Upper lobe of left lung (tissue), 6 donors: Measurements from ENCODE around the gene ANKFY1. TPM values are rescaled to one million over a fixed set of nuclear protein-coding genes. Genes with fewer than 3 reads are reported as not detected.
A peak's percentile ranks its signal among the peaks of the same experiment; 100 is the strongest.
"Not testable (repeated sequence)": the region's sequence is repeated elsewhere in the genome, so short reads cannot be mapped to it uniquely, and the experiment has no call there.

ENCODE experiments used
- ATAC-seq, 2 donors: fragments of 200-7000 bp; cut with Tn5 transposase; one replicate each; pipeline ENCODE4 v1.9.1; 2022; ENCODE audit warnings: mild to moderate bottlenecking in 2 of 2, moderate library complexity in 2 of 2; ENCODE audit not compliant: low FRiP score in 2 of 2
- DNase-seq, 2 donors: peaks; one replicate each; pipeline ENCODE4 v3.0.0-alpha.2; 2019 to 2020
- H3K27ac ChIP-seq, 4 donors: fragments of 200-600 bp; sonication (generic); one replicate each; pipeline ENCODE4 v1.5.1; 2016 to 2019
- H3K27me3 ChIP-seq, 4 donors: fragments of 200-600 bp; sonication (generic); one replicate each; pipeline ENCODE4 v1.5.1; 2017 to 2019
- H3K36me3 ChIP-seq, 4 donors: fragments of 200-600 bp; sonication (generic); one replicate each; pipeline ENCODE4 v1.5.1; 2016 to 2019
- H3K4me1 ChIP-seq, 4 donors: fragments of 200-600 bp; sonication (generic); one replicate each; pipeline ENCODE4 v1.5.1; 2018 to 2019
- H3K4me3 ChIP-seq, 4 donors: fragments of 200-600 bp; sonication (generic); one replicate each; pipeline ENCODE4 v1.5.1; 2017 to 2019; ENCODE audit warnings: mild to moderate bottlenecking in 2 of 4, moderate library complexity in 1 of 4
- H3K9me3 ChIP-seq, 4 donors: fragments of 200-600 bp; sonication (generic); one replicate each; pipeline ENCODE4 v1.5.1; 2018 to 2019
- EP300 ChIP-seq, 4 donors: sonication (generic); formaldehyde crosslinking; IDR thresholded peaks; one replicate each; pipeline ENCODE4 v1.5.1; 2017; ENCODE audit warnings: antibody characterized with exemption in 4 of 4, control low read depth in 2 of 4
- POLR2A ChIP-seq, 4 donors: fragments of 450-650 bp; IDR thresholded peaks; one replicate each; pipeline ENCODE4 v1.5.1; 2016 to 2017; ENCODE audit warnings: antibody characterized with exemption in 4 of 4, mild to moderate bottlenecking in 2 of 4
- POLR2AphosphoS5 ChIP-seq, 2 donors: sonication (generic); formaldehyde crosslinking; IDR thresholded peaks; one replicate each; pipeline ENCODE4 v1.5.1; 2017; ENCODE audit warnings: antibody characterized with exemption in 2 of 2
- WGBS, 2 donors: methylation state at CpG; one replicate each; pipeline ENCODE4 v1.1.5; 2017 to 2018; 5-methylcytosine and 5-hydroxymethylcytosine counted together
- total RNA-seq, 6 donors: library from RNA; depleted of rRNA in 4 of 6; stranded (reverse); fragments of >200 nt in 4 of 6; gene quantifications; one replicate each; pipeline versions ENCODE4 v1.1.0 to v1.2.1, GENCODE V29; 2016 to 2021
- TF ChIP-seq, protein P1 (sequence below), 6 experiments: fragments of 450-650 bp in 4 of 6; fragments of 200-600 bp in 2 of 6; sonication (generic) in 2 of 6; IDR thresholded peaks; one replicate each; pipeline ENCODE4 v1.5.1; 2016 to 2019; ENCODE audit warnings: antibody characterized with exemption in 6 of 6
- donor health status: DM: no; HTN: no; CAD: no; lungs with moderate emphysema.
- donor health status: DM: no; HTN: yes; CAD: no; lungs with severe emphysema.

ANKFY1 gene
- total RNA-seq, 6 donors from 2014 or later, result 58.7 to 92.2 (median 60.9) TPM

DNA sequence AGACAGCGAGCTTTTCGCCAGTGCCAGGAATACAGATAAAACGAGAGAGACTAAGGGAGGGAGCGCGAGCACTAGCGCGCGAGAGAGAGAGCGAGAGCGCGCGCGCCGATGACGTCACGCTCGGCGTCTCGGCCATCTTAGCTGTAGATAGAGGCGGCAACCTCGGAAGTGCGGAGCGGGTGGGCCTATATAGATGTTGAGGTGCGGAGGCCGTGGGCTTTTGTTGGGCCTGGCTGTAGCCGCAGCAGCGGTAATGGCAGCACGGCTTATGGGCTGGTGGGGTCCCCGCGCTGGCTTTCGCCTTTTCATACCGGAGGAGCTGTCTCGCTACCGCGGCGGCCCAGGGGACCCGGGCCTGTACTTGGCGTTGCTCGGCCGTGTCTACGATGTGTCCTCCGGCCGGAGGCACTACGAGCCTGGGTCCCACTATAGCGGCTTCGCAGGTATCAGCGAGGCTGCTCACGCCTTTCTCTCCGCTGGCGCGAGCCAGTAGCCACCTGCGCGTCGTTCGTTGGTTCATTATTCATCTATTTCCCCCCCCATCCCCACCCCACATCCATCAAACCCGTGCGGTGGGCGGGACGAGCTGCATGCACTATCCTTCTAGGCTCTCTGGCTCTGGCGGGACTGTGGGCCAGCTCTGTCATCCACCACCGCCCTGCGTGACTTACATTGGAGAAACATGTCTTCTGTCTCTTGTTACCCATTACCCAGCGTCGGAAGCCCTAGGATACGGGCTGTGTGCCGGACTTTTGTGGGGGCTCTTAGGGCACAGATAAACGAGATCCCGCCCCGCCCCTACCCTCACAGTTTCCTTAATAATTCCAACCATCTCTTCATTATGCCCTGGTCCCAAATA is 120.0 kb downstream of the ANKFY1 start:
- H3K27me3 ChIP-seq, result no peaks in the 10 kb centered on the region
- H3K9me3 ChIP-seq, result no peaks in the 10 kb centered on the region
- WGBS, 2 donors, result 1% methylated on average over 45 to 58 of the region's 69 CpGs
- ATAC-seq, result peak; percentile 96
- peaks cover 37 to 42% (median 38%) of the 10 kb centered on the region in 4 donors for H3K4me1 ChIP-seq
- H3K27ac ChIP-seq, result peak overlapping the region; percentile 98 to 99 (median 99)
- TF ChIP-seq, protein P1, sequence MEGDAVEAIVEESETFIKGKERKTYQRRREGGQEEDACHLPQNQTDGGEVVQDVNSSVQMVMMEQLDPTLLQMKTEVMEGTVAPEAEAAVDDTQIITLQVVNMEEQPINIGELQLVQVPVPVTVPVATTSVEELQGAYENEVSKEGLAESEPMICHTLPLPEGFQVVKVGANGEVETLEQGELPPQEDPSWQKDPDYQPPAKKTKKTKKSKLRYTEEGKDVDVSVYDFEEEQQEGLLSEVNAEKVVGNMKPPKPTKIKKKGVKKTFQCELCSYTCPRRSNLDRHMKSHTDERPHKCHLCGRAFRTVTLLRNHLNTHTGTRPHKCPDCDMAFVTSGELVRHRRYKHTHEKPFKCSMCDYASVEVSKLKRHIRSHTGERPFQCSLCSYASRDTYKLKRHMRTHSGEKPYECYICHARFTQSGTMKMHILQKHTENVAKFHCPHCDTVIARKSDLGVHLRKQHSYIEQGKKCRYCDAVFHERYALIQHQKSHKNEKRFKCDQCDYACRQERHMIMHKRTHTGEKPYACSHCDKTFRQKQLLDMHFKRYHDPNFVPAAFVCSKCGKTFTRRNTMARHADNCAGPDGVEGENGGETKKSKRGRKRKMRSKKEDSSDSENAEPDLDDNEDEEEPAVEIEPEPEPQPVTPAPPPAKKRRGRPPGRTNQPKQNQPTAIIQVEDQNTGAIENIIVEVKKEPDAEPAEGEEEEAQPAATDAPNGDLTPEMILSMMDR (IDR thresholded peaks at IDR 0.05), result peak in 2 of 6 experiments; percentile 38 to 43
- no peak for TF ChIP-seq EP300 (IDR thresholded peaks at IDR 0.05)
- peak; percentile 84 to 88 for TF ChIP-seq POLR2AphosphoS5 (IDR thresholded peaks at IDR 0.05)
- peak in 3 of 4 donors; percentile 62 to 92 (median 76) for TF ChIP-seq POLR2A (IDR thresholded peaks at IDR 0.05)
- H3K4me3 ChIP-seq, result peak overlapping the region; percentile 49 to 100 (median 88)
- H3K36me3 ChIP-seq, result peaks cover 0 to 11% (median 0%) of the 10 kb centered on the region in 4 donors
- DNase-seq, result peak; percentile 94 to 99

DNA sequence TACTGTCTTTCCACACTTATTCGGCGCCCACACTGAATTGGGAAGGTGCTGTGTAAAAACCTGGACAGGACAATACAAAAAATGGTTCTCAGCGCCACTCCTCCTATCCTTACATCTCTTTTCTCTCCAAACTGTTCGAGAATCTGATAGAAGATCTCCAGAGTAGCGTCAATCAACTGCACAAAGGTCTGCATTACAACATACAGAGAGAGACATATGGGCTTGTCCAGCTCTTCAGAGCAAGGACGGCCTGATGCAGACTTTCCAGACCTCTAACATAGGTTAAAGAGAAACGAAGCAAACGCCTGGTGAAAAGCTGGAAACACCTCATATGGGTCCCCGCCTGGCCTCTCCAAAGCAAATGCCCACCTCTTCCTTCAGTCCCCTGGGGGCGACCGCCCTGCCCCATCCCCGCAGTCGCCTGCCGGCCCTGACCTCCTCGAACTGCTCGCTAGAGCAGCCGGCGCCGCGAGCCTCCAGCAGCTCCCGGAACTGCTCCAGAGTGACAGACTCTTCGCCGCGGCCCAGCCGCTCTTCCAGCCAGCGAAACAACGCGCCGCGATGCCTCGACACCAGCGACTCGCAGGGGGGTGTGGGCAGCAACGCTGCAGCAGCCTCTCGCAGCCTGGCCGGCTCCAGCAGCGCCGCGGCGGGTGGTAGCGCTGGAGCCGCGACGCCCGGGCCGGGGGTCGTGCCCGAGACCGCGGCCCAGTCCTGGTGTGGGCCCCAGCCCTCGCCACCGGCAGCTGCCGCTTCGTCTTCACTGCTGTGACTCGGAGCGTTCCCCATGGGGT is 121.5 kb downstream of the ANKFY1 start:
- ATAC-seq (peak in 1 of 2 donors; percentile 11), DNase-seq (peak; percentile 36 to 89)
- Histone ChIP-seq H3K36me3 (peaks cover 0 to 14% (median 0%) of the 10 kb centered on the region in 4 donors), H3K4me1 (peaks cover 37 to 48% (median 43%) of the 10 kb centered on the region in 4 donors), H3K27ac (peak overlapping the region; percentile 98 to 99 (median 99)), H3K27me3 (no peaks in the 10 kb centered on the region), H3K4me3 (peak overlapping the region; percentile 77 to 100 (median 88)), H3K9me3 (no peaks in the 10 kb centered on the region)
- 8 to 15% methylated on average over 9 to 23 of the region's 56 CpGs for WGBS, 2 donors
- no peak for TF ChIP-seq POLR2A (IDR thresholded peaks at IDR 0.05)
- TF ChIP-seq, protein P1 (IDR thresholded peaks at IDR 0.05), result peak in 1 of 6 experiments; percentile 6

DNA sequence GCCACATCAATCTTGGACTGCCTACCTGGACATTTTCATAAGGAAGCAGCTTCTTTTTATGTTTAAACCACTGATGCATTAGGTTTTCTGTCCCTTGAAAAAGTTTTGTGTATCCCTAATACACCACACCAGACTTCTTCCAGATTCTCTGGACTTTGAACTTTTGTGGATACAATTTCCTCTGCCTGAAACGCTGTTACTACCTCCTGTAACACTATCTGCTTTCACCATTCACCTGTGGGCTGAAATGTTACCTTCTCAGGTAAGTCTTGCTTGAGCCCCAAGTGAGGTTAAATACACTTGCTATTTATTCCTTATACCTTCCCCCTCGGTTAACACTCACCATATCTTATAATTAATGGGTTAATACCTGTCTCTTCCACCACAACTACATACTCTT is 123.7 kb downstream of the ANKFY1 start:
- DNase-seq, result no peak

DNA sequence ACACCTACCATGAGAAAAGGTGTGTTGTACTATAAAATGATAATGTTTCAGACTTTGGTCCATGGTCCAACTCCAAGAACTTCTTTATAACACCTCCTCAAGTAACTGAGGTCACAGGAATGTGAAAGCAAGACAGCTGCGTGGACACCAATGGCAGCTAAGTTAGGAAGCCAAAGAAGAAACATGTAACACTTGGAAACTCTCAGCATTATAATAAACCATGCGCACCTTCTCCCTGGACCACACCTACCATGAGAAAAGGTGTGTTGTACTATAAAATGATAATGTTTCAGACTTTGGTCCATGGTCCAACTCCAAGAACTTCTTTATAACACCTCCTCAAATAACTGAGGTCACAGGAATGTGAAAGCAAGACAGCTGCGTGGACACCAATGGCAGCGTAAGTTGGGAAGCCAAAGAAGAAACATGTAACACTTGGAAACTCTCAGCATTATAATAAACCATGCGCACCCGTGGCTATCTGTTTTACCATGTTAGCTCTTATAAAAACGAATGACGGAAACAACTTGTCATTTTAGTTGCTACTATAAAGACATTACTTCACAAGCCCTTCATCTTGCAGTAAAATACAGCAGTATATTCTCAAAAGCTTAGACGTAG is 124.8 kb downstream of the ANKFY1 start:
- H3K4me3 ChIP-seq, ATAC-seq, DNase-seq: not testable (repeated sequence)

More for the DNA sequence above, 123.7 kb downstream of the ANKFY1 start:
- H3K36me3 ChIP-seq, result peaks cover 0 to 18% (median 0%) of the 10 kb centered on the region in 4 donors
- H3K27me3 ChIP-seq, result no peaks in the 10 kb centered on the region
- TF ChIP-seq POLR2AphosphoS5 (IDR thresholded peaks at IDR 0.05) (no peak), POLR2A (IDR thresholded peaks at IDR 0.05) (no peak), EP300 (IDR thresholded peaks at IDR 0.05) (no peak)
- TF ChIP-seq, protein P1 (IDR thresholded peaks at IDR 0.05), result no peak
- H3K9me3 ChIP-seq, result no peaks in the 10 kb centered on the region
- H3K27ac ChIP-seq, result no peak overlapping the region
- no peak for ATAC-seq
- no peak overlapping the region for H3K4me3 ChIP-seq
- 76 to 80% methylated on average over 2 of the region's 2 CpGs for WGBS, 2 donors
- peaks cover 43 to 67% (median 50%) of the 10 kb centered on the region in 4 donors for H3K4me1 ChIP-seq

More for the DNA sequence above, 124.8 kb downstream of the ANKFY1 start:
- Histone ChIP-seq H3K36me3 (peaks cover 0 to 18% (median 0%) of the 10 kb centered on the region in 4 donors), H3K4me1 (peaks cover 37 to 67% (median 48%) of the 10 kb centered on the region in 4 donors)
- 85 to 93% methylated on average over 9 of the region's 9 CpGs for WGBS, 2 donors
- H3K27ac ChIP-seq, H3K27me3 ChIP-seq, H3K9me3 ChIP-seq: not testable (repeated sequence)
